ENCODE data around the gene CAMTA2.
A peak's percentile ranks its signal among the peaks of the same experiment; 100 is the strongest.

The CAMTA2 gene

GRCh38 chr17:4942760-4943508, 44.5 kb downstream of the CAMTA2 start:
- Histone ChIP-seq H3K27me3 (ENCODE audit: insufficient read depth, poor library complexity, severe bottlenecking) (no peaks in the 10 kb centered on the region), H3K9me3 (ENCODE audit: severe bottlenecking) (no peaks in the 10 kb centered on the region), H3K27ac (ENCODE audit: poor library complexity, severe bottlenecking) (peak overlapping the region; percentile 99), H3K36me3 (ENCODE audit: low read depth) (peaks cover 63% of the 10 kb centered on the region), H3K4me3 (ENCODE audit: severe bottlenecking) (no peak overlapping the region), H3K4me1 (ENCODE audit: insufficient read depth, poor library complexity, severe bottlenecking) (peaks cover 29% of the 10 kb centered on the region)
- DNase-seq (ENCODE audit: low spot score) (no peak), ATAC-seq (ENCODE audit: low read depth) (no peak)
- TF ChIP-seq CTCF (IDR thresholded peaks at IDR 0.05; ENCODE audit: poor library complexity, severe bottlenecking), result no peak

- peaks cover 29% of the 10 kb centered on the region for H3K4me1 ChIP-seq (ENCODE audit: insufficient read depth, poor library complexity, severe bottlenecking)
Measured at GRCh38 chr17:4941319-4941610, 46.2 kb downstream of the CAMTA2 start.

GRCh38 chr17:4940555-4941318, 46.7 kb downstream of the CAMTA2 start:
- Histone ChIP-seq H3K4me1 (ENCODE audit: insufficient read depth, poor library complexity, severe bottlenecking) (peaks cover 25% of the 10 kb centered on the region), H3K4me3 (ENCODE audit: severe bottlenecking) (peak overlapping the region; percentile 63), H3K27me3 (ENCODE audit: insufficient read depth, poor library complexity, severe bottlenecking) (no peaks in the 10 kb centered on the region), H3K36me3 (ENCODE audit: low read depth) (peaks cover 55% of the 10 kb centered on the region), H3K9me3 (ENCODE audit: severe bottlenecking) (no peaks in the 10 kb centered on the region), H3K27ac (ENCODE audit: poor library complexity, severe bottlenecking) (peak overlapping the region; percentile 99)
- peak; percentile 87 for DNase-seq (ENCODE audit: low spot score)
- TF ChIP-seq CTCF (IDR thresholded peaks at IDR 0.05; ENCODE audit: poor library complexity, severe bottlenecking), result no peak
- peak; percentile 57 for ATAC-seq (ENCODE audit: low read depth)

More at GRCh38 chr17:4941319-4941610, 46.2 kb downstream of the CAMTA2 start:
- no peak for ATAC-seq (ENCODE audit: low read depth)
- TF ChIP-seq CTCF (IDR thresholded peaks at IDR 0.05; ENCODE audit: poor library complexity, severe bottlenecking), result no peak
- H3K4me3 ChIP-seq (ENCODE audit: severe bottlenecking), result peak overlapping the region; percentile 63
- peak overlapping the region; percentile 99 for H3K27ac ChIP-seq (ENCODE audit: poor library complexity, severe bottlenecking)
- H3K27me3 ChIP-seq (ENCODE audit: insufficient read depth, poor library complexity, severe bottlenecking), result no peaks in the 10 kb centered on the region
- no peak for DNase-seq (ENCODE audit: low spot score)
- peaks cover 61% of the 10 kb centered on the region for H3K36me3 ChIP-seq (ENCODE audit: low read depth)
- no peaks in the 10 kb centered on the region for H3K9me3 ChIP-seq (ENCODE audit: severe bottlenecking)

GRCh38 chr17:4939796-4940554, 47.5 kb downstream of the CAMTA2 start, which contains the start of the genes RNF167 and SLC25A11:
RNF167 (plus strand) TSS chr17:4940268; CDS start chr17:4940910, 642 bp downstream.
SLC25A11 (minus strand) TSS chr17:4940046; CDS start chr17:4939910, 136 bp downstream.
- Histone ChIP-seq H3K9me3 (ENCODE audit: severe bottlenecking) (no peaks in the 10 kb centered on the region), H3K4me3 (ENCODE audit: severe bottlenecking) (peak within 1 kb of the TSS; percentile 63), H3K27me3 (ENCODE audit: insufficient read depth, poor library complexity, severe bottlenecking) (no peaks in the 10 kb centered on the region), H3K36me3 (ENCODE audit: low read depth) (peaks cover 49% of the 10 kb centered on the region), H3K4me1 (ENCODE audit: insufficient read depth, poor library complexity, severe bottlenecking) (peaks cover 18% of the 10 kb centered on the region), H3K27ac (ENCODE audit: poor library complexity, severe bottlenecking) (peak within 1 kb of the TSS; percentile 99)
- peak; percentile 78 for ATAC-seq (ENCODE audit: low read depth)
- peak; percentile 96 for DNase-seq (ENCODE audit: low spot score)
- no peak for TF ChIP-seq CTCF (IDR thresholded peaks at IDR 0.05; ENCODE audit: poor library complexity, severe bottlenecking)

Measured in RWPE2 (cell line).